Stimulated activated CD4-positive, alpha-beta T cell treated with anti-CD3 and anti-CD28 coated beads, Interleukin-4, amount 100 ng/mL, for 48 hours (primary cell): Measurements from ENCODE around the gene ZBTB5.
"Not testable (repeated sequence)": the region's sequence is repeated elsewhere in the genome, so short reads cannot be mapped to it uniquely, and the experiment has no call there.

ENCODE experiments used
- DNase-seq, 2 donors: peaks; one replicate each; pipeline ENCODE4 v3.0.0-alpha.2; 2020; ENCODE audit warnings: low read depth in 2 of 2

The ZBTB5 gene

DNA sequence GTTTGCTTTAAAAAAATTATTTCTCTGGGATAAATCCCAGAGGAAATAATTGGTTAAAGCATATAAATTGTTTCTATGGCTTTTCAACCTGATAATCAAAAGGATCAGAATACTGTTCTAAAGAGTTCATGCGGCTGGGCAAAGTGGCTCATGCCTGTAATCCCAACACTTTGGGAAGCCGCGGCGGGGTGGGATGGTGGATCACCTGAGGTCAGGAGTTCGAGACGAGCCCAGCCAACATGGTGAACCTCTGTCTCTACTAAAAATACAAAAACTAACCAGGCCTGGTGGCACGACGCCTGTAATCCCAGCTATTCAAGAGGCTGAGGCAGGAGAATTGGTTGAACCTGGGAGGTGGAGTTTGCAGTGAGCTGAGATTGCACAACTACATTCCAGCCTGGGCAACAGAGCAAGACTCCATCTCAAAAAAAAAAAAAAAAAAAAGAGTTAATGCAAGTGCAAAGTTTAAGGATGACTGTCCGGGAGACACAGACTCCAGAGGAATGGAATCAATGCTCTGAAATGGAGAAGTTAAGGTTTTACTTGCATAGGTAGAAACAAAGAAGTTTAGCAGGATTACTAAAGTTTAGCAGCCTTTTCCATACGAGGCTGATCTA is 59.4 kb downstream of the ZBTB5 start:
- no peak for DNase-seq

DNA sequence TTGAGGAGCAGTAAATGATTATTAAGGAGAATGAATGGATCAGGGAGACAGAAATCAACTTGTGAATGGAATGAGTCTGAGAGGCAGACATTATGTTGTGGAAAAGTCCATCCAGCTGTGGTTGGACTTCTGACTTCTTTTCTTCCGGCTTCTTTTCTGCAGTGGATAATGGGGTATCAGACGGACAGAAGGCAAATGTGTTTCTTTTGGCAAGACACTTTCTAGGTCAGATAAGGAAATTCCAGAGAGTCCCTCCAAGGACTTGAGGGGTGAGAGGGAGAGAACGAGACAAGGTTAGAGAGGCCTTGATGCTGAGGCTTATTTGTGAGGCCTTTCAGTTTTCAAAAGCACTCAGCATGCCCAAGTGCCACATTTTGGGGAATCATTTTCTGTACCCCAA is 59.9 kb downstream of the ZBTB5 start:
- DNase-seq, result no peak

- no peak for DNase-seq
Observed at GRCh38 chr9:37404590-37404989, 60.7 kb downstream of the ZBTB5 start.

GRCh38 chr9:37399336-37399735 is 65.9 kb downstream of the ZBTB5 start:
- DNase-seq, result no peak

DNA sequence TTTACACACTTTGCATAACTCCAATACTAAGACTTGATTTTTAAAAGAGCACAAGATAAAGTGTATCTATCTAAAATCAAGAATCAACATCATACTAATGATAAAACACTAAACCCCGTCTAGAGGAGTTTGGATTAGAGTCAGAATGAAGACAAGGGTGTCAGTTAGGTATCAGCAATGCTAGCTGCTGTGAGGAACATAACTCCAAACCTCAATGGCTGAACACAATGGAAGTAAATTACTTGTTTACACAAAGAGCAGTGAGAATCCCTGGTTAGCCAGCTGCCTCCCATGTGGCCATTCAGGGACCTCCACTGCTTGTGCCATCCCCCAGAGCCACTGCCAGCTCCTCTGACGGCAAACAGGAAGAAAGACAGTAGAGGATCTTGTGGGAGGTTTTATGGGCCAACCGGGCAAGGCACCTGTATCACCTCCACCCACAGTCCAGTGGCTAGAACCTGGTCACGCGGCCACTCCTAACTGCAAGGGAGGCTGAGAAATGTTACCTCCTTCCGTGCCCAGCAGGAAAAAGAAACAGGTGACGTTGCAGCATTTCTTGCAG is 66.7 kb downstream of the ZBTB5 start:
- no peak for DNase-seq

- DNase-seq, result not testable (repeated sequence)
Observed at GRCh38 chr9:37397948-37398347, 67.3 kb downstream of the ZBTB5 start.

DNA sequence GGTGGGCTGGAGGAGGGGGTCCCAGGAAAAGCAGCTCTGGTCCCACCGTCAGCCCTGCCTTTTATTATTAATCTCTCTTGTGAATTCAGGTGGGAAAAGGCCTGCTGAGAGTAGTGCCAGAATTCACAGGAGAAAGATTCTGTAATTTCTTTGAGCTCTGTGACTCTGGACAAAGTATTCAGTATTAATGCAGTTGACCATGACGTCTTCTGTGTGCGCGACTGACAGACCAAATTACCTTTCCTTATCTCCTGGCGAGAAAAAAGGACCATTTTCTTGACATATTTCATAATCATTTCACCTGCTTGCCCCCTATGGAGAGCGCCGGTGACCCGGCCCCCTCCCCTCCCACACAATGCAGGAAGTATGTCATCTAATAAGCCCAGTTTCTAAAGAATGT is 69.6 kb downstream of the ZBTB5 start:
- DNase-seq, result no peak

GRCh38 chr9:37395229-37395628 is 70.0 kb downstream of the ZBTB5 start:
- no peak for DNase-seq

- DNase-seq, result no peak
Observed at GRCh38 chr9:37392272-37392671, 73.0 kb downstream of the ZBTB5 start.

GRCh38 chr9:37390759-37391158 is 74.5 kb downstream of the ZBTB5 start:
- no peak for DNase-seq
